ENCODE results near the gene AHCYL2.
"Not testable (repeated sequence)": the region's sequence is repeated elsewhere in the genome, so short reads cannot be mapped to it uniquely, and the experiment has no call there.

Gene AHCYL2

DNA sequence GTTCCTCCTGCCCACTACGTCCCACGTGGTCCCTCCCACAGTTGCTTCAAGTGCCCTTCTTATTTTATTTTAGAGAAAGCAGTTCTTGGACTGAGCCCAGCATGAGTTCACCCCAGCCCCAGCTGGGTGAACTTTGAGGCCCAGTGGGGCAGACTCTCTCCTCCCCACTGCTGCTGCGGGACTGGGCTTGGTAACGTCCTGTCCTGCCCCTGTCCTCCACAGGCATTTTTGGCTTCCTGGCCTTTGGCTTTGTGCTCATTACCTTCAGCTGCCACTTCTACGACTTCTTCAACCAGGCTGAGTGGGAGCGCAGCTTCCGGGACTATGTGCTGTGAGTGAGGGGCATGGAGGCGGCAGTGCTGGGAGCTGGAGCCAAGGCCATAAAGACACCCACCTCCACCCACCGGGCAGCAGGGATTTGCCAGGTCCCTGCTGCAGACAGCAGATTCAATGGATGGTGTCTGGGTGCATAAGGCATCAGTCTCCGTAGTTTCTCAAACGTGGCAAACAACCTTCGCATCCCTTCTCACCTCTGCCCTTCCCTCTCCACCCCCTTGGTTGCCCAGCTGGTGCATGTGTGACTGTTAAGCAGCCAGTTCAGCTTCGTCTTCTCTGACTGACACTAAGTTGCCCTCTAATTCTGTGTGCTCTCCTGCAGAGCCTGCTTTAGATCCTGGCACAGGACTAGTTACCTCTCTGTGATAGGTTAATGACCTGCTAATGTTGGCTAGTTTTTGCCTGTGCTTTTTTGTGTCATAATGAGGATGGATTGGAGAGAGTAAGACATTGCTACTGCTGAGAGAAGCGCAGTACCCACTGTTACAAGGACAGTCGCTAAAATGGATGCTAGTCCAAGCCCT, 15.5 kb upstream of the AHCYL2 start:
- no peak for DNase-seq

- DNase-seq: no peak
Observed at GRCh38 chr7:129210256-129210988, 14.4 kb upstream of the AHCYL2 start.

DNA sequence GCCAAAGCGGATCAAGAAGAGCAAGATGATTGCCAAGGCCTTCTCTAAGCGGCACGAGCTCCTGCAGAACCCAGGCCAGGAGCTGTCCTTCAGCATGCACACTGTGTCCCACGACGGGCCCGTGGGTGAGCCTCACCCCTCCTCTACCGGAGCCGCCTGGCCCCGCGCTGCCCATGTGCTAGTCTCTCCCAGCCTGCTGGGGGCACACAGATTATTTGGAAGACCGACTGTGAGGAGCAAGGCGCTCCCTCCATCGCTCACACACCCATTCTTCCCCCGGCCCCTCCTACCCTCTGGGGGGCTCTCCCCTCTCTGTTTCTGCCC, 13.9 kb upstream of the AHCYL2 start:
- DNase-seq: no peak

GRCh38 chr7:129212126-129212525, 12.7 kb upstream of the AHCYL2 start:
- DNase-seq: no peak

DNA sequence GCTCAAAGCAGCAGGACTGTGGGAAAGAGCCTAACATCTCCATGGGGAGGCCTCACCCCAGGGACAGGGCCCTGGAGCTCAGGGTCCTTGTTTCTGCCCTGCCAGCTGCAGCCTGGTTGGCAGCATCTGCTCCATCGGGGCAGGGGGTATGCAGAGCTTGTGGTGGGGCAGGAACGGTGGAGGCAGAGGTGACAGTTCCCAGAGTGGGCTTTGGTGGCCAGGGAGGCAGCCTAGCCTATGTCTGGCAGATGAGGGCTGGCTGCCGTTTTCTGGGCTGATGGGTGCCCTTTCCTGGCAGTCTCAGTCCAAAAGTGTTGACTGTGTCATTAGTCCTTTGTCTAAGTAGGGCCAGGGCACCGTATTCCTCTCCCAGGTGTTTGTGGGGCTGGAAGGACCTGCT, 12.2 kb upstream of the AHCYL2 start:
- DNase-seq: no peak

DNA sequence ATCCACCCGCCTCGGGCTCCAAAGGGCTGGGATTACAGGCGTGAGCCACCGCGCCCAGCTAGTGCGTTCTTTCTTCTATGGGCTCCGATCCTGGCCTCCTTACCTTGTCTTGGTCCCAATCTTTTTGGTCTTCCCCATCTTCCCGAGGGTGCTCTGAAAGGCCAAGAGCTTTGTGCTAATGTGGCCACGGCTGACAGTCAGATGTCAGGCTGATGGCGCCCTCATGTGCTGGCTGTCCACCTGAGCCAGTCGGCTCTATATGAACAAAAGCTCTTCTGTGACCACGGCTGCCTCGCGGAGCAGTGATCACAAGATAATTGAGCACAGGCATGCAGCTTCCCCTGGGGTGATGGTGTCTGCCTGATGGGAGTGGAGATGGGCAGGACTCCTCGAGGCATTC, 11.0 kb upstream of the AHCYL2 start:
- peak; percentile 23 for DNase-seq

DNA sequence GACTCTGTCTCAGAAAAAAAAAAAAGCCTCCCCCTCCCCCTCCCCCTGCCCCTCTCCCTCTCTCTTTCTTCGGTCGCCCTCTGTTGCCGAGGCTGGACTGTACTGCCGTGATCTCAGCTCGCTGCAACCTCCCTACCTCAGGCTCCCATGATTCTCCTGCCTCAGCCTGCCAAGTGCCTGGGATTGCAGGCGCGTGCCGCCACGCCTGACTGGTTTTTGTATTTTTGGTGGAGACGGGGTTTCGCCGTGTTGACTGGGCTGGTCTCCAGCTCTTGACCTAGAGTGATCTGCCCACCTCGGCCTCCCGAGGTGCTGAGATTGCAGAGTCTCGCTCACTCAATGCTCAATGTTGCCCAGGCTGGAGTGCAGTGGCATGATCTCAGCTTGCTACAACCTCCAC, 9.1 kb upstream of the AHCYL2 start:
- not testable (repeated sequence) for DNase-seq

DNA sequence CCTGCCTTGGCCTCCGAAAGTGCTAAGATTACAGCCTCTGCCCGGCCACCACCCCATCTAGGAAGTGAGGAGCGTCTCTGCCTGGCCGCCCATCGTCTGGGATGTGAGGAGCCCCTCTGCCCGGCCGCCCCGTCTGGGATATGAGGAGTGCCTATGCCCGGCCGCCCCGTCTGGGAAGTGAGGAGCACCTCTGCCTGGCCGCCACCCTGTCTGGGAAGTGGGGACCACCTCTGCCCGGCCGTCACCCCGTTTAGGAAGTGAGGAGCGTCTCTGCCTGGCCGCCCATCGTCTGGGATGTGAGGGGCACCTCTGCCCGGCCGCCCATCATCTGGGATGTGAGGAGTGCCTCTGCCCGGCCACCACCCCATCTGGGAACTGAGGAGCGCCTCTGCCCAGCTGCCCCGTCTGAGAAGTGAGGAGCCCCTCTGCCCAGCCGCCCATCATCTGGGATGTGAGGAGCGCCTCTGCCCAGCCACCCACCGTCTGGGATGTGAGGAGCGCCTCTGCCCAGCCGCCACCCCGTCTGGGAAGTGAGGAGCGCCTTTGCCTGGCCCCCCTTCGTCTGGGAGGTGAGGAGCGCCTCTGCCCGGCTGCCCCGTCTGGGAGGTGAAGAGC, 8.6 kb upstream of the AHCYL2 start:
- not testable (repeated sequence) for DNase-seq

DNA sequence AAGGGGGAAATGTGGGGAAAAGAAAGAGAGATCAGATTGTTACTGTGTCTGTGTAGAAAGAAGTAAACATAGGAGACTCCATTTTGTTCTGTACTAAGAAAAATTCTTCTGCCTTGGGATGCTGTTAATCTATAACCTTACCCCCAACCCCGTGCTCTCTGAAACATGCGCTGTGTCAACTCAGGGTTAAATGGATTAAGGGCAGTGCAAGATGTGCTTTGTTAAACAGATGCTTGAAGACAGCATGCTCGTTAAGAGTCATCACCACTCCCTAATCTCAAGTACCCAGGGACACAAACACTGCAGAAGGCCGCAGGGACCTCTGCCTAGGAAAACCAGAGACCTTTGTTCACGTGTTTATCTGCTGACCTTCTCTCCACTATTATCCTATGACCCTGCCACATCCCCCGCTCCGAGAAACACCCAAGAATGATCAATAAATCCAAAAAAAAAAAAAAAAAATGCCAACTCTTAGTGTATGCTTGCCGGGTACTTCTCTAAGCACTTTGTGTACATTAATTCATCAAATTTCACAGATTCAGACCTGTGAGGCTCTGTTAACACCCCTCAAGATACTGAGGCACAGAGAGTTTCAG, 7.9 kb upstream of the AHCYL2 start:
- DNase-seq: not testable (repeated sequence)

- peak; percentile 87 for DNase-seq
Observed at GRCh38 chr7:129218514-129219062, 6.2 kb upstream of the AHCYL2 start.

DNA sequence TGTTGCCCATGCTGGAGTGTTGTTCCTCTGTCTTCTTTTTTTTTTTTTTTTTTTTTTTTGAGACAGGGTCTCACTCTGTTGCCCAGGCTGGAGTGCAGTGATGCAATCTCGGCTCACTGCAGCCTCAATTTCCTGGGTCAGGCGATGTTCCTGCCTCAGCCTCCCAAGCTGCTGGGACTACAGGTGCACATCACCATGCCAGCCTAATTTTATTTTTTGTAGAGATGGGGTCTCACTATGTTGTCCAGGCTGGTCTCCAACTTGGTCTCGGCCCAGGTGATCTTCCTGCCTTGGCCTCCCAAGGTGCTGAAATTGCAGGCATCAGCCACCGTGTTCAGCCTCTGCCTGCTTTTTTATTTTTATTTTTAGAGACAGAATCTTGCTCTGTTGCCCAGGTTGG, 5.7 kb upstream of the AHCYL2 start:
- not testable (repeated sequence) for DNase-seq

GRCh38 chr7:129222064-129222463, 2.8 kb upstream of the AHCYL2 start:
- DNase-seq: no peak

DNA sequence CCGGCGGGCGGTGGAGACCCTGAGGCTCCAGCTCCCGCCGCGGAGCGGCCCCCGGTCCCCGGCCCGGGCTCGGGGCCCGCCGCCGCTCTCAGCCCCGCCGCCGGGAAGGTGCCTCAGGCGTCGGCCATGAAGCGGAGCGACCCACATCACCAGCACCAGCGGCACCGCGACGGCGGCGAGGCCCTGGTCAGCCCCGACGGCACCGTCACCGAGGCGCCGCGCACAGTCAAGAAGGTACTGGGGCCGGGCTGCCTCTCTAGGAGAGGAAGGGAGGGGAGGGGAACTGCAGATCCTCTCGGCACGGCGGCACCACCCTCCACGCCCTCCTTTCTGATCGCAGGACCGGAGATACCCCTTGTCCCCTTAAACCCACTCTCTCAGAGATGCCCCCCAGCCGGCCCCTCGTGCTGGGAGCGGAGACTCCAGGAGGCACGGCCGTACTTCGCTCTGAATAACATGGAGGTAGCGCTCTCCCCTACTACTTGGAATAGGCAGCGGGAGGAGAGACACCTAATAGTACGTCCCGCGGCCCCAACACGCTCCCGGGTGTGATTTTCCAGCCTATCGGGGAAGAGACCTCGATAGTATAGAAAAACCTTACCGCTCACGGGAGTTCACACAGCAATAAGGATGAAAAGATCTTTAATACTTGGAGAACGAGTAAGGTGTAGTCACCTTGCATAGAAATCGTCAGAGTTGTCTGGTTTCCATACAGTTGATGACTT, 538 bp downstream of the AHCYL2 start:
- peak; percentile 45 for DNase-seq

DNA sequence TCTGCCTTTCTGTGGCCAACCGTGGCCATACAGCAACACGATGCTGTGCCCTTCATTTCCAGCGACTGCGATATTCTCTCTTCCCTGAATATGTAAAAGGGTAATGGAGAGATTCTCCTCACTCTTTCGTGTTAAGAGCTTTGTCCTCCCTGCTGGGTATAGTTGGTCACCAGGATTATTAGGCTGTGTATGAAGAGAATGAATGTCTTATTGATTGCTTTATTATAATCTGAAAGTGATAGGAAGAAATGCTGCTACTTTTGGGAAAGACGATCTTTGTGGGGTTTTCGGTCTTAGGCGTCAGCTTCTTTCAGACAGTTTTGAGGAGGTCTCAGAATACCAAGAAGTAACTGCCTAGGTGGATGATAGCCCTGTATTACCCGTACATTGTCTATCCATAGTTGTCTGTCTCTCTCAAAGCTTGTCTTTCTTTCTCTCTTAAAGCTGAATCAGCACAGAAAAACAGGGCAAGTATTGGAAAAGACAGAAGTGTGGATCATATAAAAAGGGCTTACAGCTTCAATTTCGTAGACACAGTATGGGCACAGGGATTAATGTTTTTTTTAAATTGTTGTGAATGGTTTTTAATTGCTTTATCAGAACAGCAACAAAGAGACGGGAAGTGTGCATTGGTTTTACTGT, 1.2 kb downstream of the AHCYL2 start:
- peak; percentile 51 for DNase-seq

DNA sequence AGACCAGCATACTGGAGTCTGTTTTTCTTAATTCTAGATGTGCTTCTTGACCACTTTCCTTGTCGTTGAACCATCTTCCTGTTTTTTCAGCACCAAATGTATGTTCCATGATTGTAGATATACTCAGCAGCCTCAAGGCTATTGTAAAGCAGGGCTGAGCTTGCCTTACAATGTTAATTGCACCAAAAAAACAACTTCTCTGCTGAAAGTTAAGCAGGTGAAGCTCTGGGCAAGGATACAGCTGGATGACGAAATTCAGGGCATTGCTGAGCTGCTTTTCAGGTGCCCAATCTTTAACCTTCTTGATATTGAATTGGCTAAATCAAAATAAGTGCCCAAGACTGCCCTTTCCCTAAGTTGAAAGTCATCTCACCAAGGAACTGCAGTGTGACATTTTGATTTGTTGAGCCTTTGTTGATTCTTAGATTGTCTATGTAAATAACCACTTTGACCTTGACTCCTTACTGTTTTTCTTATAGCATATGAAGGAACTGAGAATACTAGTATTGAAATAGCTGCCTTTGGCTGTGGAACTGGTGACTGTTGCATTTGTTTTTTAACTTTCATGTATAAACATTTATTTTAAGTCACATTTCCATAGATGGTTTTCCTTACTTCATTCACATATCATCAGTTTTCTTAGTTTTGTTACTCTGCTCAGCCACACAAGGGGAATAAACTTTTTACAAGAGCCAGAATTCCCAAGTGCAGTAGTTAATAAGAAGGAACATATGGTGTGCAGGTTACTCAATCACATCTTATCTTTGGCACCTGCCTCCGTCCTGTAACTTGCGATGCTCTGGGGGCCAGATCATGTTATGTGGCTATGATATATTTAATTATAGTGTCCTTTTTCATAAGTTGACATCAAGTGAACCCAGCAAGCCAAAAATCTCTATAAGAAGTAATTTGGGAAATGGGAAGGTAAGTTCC, 3.1 kb downstream of the AHCYL2 start:
- no peak for DNase-seq

DNA sequence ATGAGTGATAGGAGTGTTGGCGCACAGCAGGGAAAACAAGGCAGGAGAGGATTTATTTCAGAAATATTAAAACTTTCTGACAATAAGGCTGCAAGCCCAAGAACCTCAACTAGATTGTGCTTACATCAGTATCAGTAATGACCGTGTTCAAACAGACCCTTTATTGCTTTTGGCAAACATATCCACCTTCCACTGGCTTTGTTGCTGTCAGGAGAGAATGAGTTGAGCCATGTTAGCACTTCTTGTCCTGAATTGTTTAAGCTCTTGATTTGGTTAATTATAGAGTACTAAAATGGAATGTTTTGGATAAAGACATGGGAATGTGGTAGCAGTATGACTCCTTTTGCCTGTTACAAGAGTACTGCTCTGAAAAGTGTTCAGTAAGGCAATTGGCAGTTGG, 3.8 kb downstream of the AHCYL2 start:
- no peak for DNase-seq

DNA sequence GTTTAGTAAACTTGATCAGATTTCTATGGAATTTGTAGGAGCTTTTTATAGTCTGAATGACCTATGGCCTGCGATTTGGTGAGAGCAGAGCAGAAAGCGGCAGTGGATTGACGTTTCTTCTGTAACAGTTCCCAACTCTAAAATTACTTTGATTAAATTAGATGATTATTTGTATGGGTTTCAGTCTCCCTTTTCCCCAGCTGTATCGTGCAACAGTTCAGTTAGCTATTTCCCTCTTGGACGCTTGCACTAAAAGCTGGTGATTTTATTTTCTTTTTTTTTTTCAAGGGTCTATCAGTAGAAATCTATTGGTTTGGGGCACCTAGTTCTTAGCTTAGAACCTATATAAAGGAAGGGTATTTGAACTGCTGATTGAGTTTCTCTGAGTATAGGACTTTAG, 6.8 kb downstream of the AHCYL2 start:
- no peak for DNase-seq

GRCh38 chr7:129238546-129238945, 13.7 kb downstream of the AHCYL2 start:
- no peak for DNase-seq

DNA sequence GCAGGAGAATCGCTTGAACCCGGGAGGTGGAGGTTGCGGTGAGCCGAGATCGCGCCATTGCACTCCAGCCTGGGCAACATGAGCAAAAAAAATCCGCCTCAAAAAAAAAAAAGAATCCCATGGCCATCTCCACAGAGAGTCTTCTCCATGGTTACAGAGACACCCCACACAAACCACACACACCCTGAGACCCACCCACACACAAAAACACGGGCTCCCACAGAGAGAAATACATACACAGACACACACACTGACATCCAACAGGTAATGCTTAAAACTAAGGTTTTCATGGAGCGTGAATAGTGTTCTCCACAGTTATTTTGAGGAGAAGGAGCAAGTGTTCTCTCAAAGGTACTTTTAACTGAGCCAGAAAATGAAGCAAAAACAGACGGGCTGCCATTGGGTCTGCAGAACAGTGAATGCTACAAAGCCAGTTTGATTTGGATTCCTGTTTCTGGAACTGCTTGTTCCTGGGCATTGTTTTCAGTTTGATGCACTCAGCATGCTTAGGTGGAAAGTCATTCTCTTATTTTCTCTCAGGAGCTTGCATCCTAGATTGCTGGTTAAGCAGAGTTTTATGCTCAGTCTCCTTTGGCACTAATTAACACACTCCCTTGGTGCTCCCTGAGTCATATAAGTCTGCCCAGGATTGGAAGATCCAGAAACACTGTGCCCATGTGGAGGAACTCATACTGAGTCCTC, 15.4 kb downstream of the AHCYL2 start:
- no peak for DNase-seq

DNA sequence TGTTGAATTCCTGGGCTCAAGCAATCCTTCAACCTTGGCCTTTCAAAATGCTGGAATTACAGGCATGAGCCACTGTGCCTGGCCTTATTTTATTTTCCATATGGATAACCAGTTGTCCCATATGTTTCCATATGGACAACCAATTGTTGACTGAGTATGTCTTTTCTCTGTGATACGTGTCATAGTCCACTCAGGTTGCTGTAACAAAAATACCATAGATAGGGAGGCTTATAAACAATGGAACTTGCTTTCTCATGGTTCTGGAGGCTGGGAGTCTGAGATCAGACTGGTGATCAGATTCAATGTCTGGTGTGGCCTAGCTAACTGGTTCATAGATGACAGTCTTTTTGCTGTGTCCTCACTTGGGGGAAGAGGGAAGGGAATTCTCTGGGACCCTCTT, 19.4 kb downstream of the AHCYL2 start:
- DNase-seq: no peak

All from NCI-H748 treated with DMSO at 0.1 percent for 48 hours (cell line).